DMS 273 (cell line): ENCODE data around the gene CTNNA3.

ENCODE experiments used
- DNase-seq: peaks from one replicate; lab custom pipeline; 2025; ENCODE audit not compliant: unreplicated experiment; lab: John Stamatoyannopoulos, UW

CTNNA3 gene

DNA sequence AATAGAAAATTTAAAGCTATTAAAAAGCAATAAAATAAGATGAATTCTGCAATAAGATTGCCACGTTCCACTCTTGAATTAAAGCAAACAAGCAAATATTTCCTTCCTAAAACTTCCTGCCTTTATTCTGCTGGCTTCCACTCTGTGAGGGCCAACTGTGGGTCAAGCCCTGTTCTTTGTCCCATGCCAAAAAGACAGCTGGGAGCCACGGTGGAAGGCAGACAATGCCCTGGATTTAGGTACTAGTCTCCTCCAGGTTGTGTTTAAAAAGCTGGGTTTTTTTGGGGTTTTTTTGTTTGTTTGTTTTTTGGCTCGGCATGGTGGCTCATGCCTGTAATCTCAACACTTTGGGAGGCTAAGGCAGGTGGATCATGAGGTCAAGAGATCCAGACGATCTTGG, 731.0 kb downstream of the CTNNA3 start:
- no peak for DNase-seq

DNA sequence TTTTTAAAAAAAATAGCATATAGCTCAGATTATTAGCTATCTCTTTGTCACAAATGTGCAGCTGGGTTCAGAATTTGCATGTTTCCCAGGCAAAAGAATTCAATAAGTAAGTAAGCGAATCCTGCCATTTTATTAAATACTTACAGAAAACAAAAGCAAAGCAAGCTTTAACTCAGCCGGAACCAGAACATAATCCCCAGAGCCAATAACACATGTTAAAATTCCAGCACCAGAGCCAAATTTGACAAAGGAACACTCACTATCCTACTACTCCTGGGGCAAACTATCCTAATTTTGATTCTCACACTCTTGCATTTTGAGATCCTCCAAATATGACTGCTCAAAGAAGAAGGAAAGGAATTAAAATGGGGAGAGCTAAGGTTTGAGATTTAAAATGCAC, 737.5 kb downstream of the CTNNA3 start:
- DNase-seq, result no peak

DNA sequence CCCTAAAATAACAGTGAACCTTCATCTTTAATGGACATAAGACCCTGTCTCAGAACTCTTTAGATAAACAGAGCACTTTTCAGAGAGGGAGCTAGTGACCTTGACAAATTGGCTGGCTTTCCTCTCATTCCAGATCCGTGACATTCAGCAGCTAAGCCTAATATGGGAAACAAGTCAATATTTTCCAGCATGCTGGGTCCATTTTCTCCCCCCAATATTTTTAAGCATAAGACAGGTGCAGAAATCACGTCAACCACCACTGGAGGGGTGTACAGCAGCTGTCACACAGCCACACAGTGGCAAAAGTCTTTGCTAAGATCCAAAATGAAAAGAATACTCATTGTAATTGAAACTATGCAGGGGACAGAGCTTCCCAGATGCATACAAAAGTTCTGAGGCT, 744.1 kb downstream of the CTNNA3 start:
- no peak for DNase-seq

DNA sequence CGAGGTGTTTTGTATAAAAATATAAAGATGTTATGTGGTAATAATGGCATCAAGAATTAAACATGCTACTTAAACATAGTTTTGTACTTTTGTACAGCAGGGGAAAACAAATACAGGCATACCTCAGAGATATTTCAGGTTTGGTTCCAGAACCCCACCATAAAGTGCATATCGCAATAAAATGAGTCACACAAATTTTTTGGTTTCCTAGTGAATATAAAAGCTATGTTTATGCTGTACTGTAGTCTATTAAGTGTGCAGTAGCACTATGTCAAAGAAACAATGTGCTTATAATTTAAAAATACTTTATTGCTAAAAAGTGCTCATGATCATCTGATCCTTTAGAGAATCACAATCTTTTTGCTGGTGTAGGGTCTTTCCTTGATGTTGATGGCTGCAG, 752.4 kb downstream of the CTNNA3 start:
- DNase-seq, result no peak

DNA sequence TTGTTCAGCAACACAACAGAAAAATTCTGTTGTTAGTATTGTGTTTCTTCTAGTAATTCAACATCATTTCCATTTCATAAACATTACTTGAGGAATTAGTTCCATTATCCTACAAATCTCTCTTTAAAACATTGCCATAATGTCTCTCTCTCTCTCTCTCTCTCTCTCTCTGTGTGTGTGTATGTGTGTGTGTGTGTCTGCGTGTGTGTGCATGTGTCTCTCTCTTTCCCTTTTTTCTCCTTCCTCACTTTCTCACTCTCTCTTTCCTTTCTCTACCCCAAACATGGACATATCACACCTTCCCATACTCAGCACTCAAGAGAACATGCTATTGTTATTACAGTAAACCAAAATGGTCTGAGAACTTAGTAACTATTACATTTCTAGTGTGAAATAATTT, 753.6 kb downstream of the CTNNA3 start:
- DNase-seq, result no peak

DNA sequence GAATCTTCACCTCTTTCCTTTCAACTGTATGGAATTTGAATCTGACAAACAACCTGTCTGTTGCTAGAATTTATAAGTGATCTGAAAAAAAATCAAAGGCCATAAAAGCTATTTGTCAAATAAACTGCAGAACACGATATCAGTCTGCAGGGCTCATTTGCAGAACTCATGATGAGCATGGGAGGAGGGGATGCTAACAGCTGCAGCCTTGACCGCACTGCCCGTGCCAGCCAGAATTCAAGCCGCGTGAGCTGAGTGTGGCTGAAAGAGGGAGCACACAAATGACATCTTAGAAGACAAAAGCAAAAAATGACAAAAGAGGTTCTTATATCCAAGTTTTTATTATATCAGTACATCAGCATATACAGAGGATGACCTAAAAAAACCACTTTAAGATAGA, 754.5 kb downstream of the CTNNA3 start:
- DNase-seq, result no peak

DNA sequence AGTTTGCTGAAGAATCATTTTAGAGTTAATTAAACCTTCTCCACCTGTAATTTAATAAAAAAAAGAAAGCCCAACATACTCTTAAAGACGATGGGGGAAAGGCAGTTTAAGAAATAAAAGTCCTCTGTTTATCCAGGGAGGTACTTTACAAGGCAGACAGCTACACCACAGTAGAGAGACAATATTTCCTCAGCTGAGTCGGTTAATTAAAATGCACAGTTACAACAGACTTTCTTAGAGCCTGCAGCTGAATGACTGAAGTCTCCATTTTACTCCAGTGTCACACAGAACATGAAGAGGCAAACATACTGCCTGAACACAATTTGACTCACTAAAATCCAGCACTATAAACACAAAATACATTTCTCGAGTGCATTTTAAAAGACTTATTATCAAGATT, 755.0 kb downstream of the CTNNA3 start:
- DNase-seq, result no peak

DNA sequence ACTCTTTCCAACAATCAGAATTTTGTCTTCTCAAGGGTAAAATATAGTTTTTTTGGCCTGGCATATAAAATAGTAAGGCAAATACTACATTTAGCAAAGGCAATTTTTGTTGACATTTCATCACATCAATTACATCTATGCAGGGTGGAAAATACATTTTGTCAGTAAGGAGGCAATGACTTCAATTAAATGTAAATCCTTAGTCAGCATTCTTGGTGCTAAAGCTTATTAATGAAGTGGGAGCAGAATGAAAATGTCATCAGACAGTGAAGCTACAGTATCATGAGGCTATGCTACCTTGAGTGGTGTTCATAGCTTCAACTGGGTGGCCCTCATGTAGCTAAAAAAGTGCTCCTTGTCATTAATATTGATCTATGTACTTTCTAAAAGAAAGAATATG, 761.3 kb downstream of the CTNNA3 start:
- DNase-seq, result no peak

DNA sequence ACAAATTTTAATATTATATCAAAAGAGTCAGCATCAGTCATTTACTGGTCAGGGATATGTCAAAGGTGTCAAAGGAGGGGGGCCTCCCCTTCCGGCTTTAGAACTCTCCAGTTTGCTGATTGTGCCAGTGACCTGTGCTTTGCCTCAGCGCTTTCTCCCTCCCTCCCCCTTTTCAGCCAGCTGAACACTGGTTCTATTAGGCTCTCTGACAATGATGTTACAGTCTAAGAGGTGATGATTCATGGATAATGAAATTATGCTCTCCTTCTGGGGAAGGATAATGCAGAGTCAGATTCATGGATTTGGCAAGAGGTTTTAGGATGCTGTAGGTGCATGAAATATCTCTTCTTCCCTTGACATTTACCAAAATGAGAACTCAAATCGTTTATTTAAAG, 764.0 kb downstream of the CTNNA3 start:
- DNase-seq, result no peak

DNA sequence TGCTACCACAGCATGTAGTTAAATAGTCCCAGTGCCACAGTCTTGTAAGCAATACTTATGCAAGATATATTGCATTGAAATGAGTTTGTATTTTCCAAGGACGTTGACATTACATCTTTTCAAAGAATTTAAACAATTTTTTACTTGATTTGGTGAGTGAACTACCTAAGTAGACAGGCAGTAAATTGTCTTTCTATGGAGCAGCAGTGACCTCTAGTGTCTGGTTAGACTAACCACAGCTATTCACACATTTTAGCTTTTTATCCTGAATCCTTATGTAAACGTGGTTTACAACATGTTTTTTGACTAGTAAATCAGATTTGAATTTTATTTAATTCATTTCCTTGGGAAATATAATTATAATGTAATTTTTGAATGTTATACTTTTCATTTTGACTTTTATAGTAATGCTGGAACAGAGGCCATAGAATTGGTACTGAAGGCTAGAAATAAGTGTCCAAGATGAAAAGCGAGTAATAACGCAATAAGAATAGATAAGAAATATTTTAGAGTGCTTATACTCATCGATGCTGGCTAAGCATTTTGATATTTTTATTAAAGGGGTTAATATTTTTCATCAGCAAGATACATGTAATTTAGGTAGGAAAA, 764.6 kb downstream of the CTNNA3 start:
- DNase-seq, result peak; percentile 55

DNA sequence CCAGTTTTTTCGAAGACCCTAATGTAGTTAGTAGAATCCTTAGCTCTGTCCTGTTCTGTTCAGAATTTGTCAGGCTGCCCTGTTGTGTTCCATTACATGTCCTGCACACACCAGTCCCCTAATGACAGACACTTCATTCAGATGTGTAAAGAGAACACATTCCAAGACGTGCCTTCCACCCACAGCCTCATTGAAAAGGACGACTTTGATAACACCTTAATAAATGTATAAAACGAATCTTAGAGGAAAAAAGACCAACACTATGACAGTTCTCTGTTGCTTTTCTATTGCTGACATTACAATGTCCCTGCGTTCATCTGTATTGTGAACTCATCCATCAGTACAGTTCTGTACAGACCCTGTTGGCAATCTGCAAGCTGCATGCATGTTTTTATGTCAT, 766.6 kb downstream of the CTNNA3 start:
- DNase-seq, result no peak

DNA sequence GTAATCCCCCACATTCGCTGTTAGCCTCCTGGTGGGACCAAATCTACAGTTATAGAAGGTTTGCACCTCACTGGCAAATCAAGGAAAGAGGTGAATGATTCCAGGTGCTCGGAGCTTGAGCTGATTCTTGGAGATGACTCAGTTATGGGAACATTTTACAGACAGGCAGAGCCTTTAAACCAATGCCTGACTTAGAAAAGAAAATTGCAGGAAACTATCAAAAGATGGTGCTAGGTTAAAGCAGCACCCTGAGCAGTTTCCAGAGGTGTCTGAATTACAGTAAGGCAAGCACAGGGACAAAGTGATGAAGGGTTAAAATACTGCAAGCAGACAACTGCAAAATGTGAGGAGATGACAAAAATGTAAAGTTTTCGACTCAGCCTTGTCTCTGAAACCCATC, 767.2 kb downstream of the CTNNA3 start:
- DNase-seq, result no peak

DNA sequence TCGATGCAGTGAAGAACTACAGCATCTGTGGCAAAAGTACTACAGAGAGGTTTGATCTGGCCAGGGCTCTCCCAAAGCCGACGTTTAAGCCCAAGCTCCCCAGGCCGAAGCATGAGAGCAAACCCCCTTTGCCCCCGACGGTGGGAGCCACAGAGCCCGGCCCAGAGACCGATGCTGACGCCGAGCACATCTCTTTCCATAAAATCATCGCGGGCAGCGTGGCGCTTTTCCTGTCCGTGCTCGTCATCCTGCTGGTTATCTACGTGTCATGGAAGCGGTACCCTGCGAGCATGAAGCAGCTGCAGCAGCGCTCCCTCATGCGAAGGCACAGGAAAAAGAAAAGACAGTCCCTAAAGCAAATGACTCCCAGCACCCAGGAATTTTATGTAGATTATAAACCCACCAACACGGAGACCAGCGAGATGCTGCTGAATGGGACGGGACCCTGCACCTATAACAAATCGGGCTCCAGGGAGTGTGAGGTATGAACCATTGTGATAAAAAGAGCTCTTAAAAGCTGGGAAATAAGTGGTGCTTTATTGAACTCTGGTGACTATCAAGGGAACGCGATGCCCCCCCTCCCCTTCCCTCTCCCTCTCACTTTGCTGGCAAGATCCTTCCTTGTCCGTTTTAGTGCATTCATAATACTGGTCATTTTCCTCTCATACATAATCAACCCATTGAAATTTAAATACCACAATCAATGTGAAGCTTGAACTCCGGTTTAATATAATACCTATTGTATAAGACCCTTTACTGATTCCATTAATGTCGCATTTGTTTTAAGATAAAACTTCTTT, 767.8 kb downstream of the CTNNA3 start:
- DNase-seq, result no peak

DNA sequence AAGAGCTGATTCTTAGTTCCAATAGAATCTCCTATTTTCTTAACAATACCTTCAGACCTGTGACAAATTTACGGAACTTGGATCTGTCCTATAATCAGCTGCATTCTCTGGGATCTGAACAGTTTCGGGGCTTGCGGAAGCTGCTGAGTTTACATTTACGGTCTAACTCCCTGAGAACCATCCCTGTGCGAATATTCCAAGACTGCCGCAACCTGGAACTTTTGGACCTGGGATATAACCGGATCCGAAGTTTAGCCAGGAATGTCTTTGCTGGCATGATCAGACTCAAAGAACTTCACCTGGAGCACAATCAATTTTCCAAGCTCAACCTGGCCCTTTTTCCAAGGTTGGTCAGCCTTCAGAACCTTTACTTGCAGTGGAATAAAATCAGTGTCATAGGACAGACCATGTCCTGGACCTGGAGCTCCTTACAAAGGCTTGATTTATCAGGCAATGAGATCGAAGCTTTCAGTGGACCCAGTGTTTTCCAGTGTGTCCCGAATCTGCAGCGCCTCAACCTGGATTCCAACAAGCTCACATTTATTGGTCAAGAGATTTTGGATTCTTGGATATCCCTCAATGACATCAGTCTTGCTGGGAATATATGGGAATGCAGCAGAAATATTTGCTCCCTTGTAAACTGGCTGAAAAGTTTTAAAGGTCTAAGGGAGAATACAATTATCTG, 768.6 kb downstream of the CTNNA3 start:
- DNase-seq, result no peak

DNA sequence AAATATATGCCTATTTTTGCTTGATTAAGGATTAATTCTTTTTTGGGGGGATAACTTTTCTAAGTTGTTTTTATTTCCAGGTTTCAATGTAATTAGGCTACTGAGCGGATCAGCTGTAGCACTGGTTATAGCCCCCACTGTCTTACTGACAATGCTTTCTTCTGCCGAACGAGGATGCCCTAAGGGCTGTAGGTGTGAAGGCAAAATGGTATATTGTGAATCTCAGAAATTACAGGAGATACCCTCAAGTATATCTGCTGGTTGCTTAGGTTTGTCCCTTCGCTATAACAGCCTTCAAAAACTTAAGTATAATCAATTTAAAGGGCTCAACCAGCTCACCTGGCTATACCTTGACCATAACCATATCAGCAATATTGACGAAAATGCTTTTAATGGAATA, 769.2 kb downstream of the CTNNA3 start:
- DNase-seq, result no peak

DNA sequence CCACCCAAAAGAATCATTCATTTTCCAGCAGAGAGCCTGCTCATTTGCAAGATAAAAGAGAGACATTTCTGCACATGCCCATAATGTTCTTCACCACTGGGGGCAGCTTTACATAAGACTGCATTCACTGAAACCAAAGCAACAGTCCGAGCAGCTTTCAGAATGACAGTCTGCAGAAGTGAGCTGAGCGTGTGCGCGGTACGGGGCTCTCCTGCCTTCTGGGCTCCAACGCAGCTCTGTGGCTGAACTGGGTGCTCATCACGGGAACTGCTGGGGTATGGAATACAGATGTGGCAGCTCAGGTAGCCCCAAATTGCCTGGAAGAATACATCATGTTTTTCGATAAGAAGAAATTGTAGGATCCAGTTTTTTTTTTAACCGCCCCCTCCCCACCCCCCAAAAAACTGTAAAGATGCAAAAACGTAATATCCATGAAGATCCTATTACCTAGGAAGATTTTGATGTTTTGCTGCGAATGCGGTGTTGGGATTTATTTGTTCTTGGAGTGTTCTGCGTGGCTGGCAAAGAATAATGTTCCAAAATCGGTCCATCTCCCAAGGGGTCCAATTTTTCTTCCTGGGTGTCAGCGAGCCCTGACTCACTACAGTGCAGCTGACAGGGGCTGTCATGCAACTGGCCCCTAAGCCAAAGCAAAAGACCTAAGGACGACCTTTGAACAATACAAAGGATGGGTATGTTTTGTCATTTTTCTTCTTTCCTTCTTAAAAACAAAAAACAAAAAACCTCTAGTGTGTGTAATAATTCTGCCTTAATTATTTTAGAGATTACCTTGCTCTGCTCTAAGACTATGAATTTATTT, 769.9 kb downstream of the CTNNA3 start, which contains the start of gene LRRTM3:
TSS of gene LRRTM3 (plus strand) at position 141 of the 820 bp plus-strand sequence.
- peak; percentile 82 for DNase-seq

DNA sequence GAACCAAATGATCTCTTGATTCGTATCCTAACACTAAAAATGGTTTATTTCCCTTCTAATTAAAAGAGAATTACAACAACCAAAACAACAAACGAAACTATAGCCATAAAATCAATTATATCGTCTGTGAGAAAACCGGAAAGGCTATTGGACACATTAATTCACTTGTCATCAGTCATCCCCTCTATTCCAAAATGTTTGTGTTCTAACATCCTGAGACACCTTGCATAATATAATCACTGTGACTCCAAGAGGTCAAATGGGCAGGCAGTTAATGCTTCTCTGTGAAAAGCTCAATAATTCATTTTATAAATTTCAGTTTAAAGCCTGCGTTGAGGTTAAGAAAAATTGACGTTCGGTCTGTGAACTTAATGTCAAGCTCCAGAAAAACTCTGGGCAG, 770.6 kb downstream of the CTNNA3 start:
- no peak for DNase-seq

DNA sequence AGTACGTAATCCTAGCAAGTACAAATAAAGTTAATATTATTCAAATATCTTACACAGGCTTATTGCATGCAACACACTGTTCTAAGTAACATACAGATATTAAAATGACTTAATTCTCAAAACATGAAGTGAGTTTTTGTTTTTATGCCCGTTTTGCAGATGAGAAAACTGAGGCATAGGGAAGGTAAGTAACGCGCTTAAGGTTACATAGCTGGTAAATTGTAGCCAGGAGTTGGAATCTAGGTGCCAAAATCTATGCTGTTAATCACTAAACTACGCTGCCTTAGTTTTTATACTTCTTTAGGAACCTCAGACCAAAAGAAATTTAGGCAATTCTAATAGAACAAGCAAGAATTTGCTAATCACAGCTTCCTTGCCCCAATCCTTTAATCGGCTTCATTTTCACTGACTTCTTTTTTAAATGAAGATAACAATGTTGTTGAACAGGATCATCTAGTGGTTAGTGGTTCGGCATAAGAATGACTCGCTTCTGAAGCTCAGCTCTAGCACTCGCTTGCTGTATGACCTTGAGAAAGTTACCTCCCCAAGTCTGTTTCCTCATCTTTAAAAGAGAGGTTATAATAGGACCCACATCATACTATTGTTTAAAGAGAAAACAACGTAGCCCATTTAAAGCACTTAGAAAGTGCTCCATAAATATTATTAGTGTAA, 771.2 kb downstream of the CTNNA3 start:
- DNase-seq, result no peak

DNA sequence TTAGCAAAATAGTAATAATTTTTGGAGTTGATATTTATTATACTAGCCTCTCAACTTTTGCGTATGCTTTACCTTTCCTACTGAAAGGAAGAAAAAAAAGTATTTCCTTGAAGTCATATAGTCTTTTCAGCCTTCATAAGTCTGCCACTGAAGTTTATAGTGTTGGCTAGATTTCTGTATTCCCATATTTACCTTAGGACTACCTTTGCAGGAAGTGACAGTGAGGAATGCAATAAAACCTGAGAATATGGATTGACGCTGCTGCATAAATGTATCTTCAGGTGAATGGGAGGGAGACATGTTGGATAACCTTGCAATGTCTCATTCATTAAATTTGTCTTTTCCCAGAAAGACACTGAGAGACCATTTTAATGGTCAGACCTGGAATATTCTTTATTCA, 776.7 kb downstream of the CTNNA3 start:
- no peak for DNase-seq

DNA sequence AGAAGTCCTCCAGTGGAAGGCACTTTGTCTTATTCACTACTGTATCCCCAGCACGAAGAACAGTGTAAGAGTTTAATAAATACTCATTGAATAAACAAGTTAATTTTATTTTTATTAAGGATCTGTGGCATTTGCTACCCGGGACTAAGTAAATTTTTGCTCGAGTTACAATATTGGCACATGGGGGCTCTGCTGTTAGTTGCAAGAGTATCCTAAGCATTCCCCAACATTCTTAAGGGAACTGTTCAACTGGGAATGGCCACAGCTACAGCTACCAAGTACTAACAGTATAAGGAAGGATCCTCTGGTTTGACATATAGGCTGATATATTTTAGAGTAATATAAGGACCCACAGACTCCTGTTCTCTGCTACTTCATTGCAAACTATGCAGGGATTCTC, 778.9 kb downstream of the CTNNA3 start:
- DNase-seq, result no peak

DNA sequence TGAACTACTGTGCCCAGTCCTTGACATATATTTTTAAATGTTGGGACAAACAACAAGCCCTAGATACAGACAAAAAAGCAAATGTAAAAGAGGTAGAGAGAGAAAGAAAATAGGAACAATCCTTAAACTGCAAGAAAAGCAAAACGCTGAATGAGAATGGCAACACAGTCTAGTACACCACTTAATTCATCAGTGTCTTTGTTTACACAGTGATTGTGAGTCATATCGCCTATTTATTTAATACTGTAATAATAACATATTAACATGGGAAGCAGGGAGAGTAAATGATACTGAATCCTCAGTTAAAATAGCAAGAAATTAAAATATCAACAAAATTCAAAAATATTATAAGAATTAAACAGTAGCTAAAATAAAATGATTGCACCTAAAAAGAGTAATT, 780.0 kb downstream of the CTNNA3 start:
- no peak for DNase-seq
